Upper lobe of right lung (tissue), 1 donor: ENCODE results near the gene POLR1B. TPM values are rescaled to one million over a fixed set of nuclear protein-coding genes. Genes with fewer than 3 reads are reported as not detected.
"Not testable (repeated sequence)": the region's sequence is repeated elsewhere in the genome, so short reads cannot be mapped to it uniquely, and the experiment has no call there.

Experiments used
- ATAC-seq: fragments of 200-7000 bp; cut with Tn5 transposase; one replicate; pipeline ENCODE4 v1.9.1; 2020; ENCODE audit warnings: mild to moderate bottlenecking, moderate library complexity
- DNase-seq: peaks from one replicate; pipeline ENCODE4 v3.0.0-alpha.2; 2020
- H3K27ac ChIP-seq: fragments of 200-600 bp; one replicate; pipeline ENCODE4 v1.8.0; 2022
- H3K27me3 ChIP-seq: fragments of 200-600 bp; one replicate; pipeline ENCODE4 v1.8.0; 2022; ENCODE audit warnings: mild to moderate bottlenecking
- H3K36me3 ChIP-seq: fragments of 200-600 bp; one replicate; pipeline ENCODE4 v1.8.0; 2022
- H3K4me1 ChIP-seq: fragments of 200-600 bp; one replicate; pipeline ENCODE4 v1.8.0; 2022
- H3K4me3 ChIP-seq: fragments of 200-600 bp; one replicate; pipeline ENCODE4 v1.8.0; 2022; ENCODE audit warnings: mild to moderate bottlenecking
- H3K9me3 ChIP-seq: fragments of 200-600 bp; one replicate; pipeline ENCODE4 v1.8.0; 2022
- CTCF ChIP-seq: fragments of 200-600 bp; IDR thresholded peaks from one replicate; pipeline ENCODE4 v1.8.0; 2022; ENCODE audit warnings: antibody characterized with exemption
- intact Hi-C: fragments of 100-400 bp; cut with DNase I; formaldehyde crosslinking; loops from one replicate; pipeline ENCODE4 v1.11.0; 2022
- total RNA-seq: library from RNA; stranded (reverse); fragmentation: NEBNext Ultra II Directional; extraction: Animal tissue kit (Norgen Biotek cat#: 25700); gene quantifications from one replicate; pipeline ENCODE4 v1.2.1, GENCODE V29; 2021
- donor health status: DM: no; HTN: yes; CAD: no; lungs with severe emphysema.

Gene POLR1B
- total RNA-seq, 1 donor from 2014 or later = 22.1 TPM

GRCh38 chr2:112547333-112547732 is 5.1 kb downstream of the POLR1B start:
- peak overlapping the region; percentile 31 for H3K27ac ChIP-seq
- peak; percentile 80 for ATAC-seq
- peaks cover 62% of the 10 kb centered on the region for H3K36me3 ChIP-seq
- H3K4me3 ChIP-seq = no peak overlapping the region
- peaks cover 29% of the 10 kb centered on the region for H3K4me1 ChIP-seq
- no peaks in the 10 kb centered on the region for H3K27me3 ChIP-seq
- H3K9me3 ChIP-seq = no peaks in the 10 kb centered on the region
- intact Hi-C loops = no loop called here
- no peak for TF ChIP-seq CTCF
- no peak for DNase-seq

- intact Hi-C loops = no loop called here
- ATAC-seq = no peak
- Histone ChIP-seq H3K4me3 (no peak overlapping the region), H3K36me3 (peaks cover 79% of the 10 kb centered on the region), H3K27me3 (no peaks in the 10 kb centered on the region), H3K27ac (no peak overlapping the region), H3K4me1 (peaks cover 18% of the 10 kb centered on the region), H3K9me3 (no peaks in the 10 kb centered on the region)
- TF ChIP-seq CTCF = no peak
- no peak for DNase-seq
Measured at GRCh38 chr2:112548980-112549379, 6.7 kb downstream of the POLR1B start.

GRCh38 chr2:112566104-112566503 is 23.8 kb downstream of the POLR1B start:
- Histone ChIP-seq H3K27ac (no peak overlapping the region), H3K4me3 (no peak overlapping the region), H3K9me3 (no peaks in the 10 kb centered on the region), H3K27me3 (no peaks in the 10 kb centered on the region), H3K36me3 (peaks cover 92% of the 10 kb centered on the region), H3K4me1 (no peaks in the 10 kb centered on the region)
- no peak for TF ChIP-seq CTCF
- DNase-seq (no peak), ATAC-seq (no peak)
- intact Hi-C loops = no loop called here

- H3K27ac ChIP-seq, DNase-seq, ATAC-seq, H3K9me3 ChIP-seq, H3K4me3 ChIP-seq, H3K4me1 ChIP-seq, H3K27me3 ChIP-seq, intact Hi-C loops: not testable (repeated sequence)
- peaks cover 92% of the 10 kb centered on the region for H3K36me3 ChIP-seq
Measured at GRCh38 chr2:112566508-112566907, 24.2 kb downstream of the POLR1B start.

- intact Hi-C loops = no loop called here
Measured at GRCh38 chr2:112572005-112572404, 29.7 kb downstream of the POLR1B start.

GRCh38 chr2:112577756-112578155 is 35.5 kb downstream of the POLR1B start:
- H3K27ac ChIP-seq = no peak overlapping the region
- no peak for TF ChIP-seq CTCF
- ATAC-seq = no peak
- no peaks in the 10 kb centered on the region for H3K4me1 ChIP-seq
- DNase-seq = no peak
- H3K27me3 ChIP-seq = no peaks in the 10 kb centered on the region
- peaks cover 43% of the 10 kb centered on the region for H3K36me3 ChIP-seq
- H3K4me3 ChIP-seq = no peak overlapping the region
- intact Hi-C loops = no loop called here
- no peaks in the 10 kb centered on the region for H3K9me3 ChIP-seq

More at GRCh38 chr2:112572005-112572404, 29.7 kb downstream of the POLR1B start:
- H3K36me3 ChIP-seq = peaks cover 98% of the 10 kb centered on the region
- H3K9me3 ChIP-seq = no peaks in the 10 kb centered on the region
- DNase-seq (no peak), ATAC-seq (no peak)
- H3K27ac ChIP-seq = no peak overlapping the region
- no peaks in the 10 kb centered on the region for H3K4me1 ChIP-seq
- no peak for TF ChIP-seq CTCF
- no peak overlapping the region for H3K4me3 ChIP-seq
- no peaks in the 10 kb centered on the region for H3K27me3 ChIP-seq
